Karpas-422 (cell line): ENCODE measurements around the gene MFSD1. TPM values are rescaled to one million over a fixed set of nuclear protein-coding genes. Genes with fewer than 3 reads are reported as not detected.
"Not testable (repeated sequence)": the region's sequence is repeated elsewhere in the genome, so short reads cannot be mapped to it uniquely, and the experiment has no call there.

Source experiments
- DNase-seq: peaks from one replicate; pipeline ENCODE4 v3.0.0-alpha.2; 2015
- H2AFZ ChIP-seq: fragments of 200-600 bp; sonication (generic); 2 replicates; pipeline ENCODE4 v1.6.1; 2014; ENCODE audit warnings: antibody characterized with exemption, low read length, mixed read lengths
- H3K27ac ChIP-seq: fragments of 200-600 bp; sonication (generic); 2 replicates; pipeline ENCODE4 v1.5.1; 2014; ENCODE audit warnings: mild to moderate bottlenecking, low read length, moderate library complexity
- H3K27me3 ChIP-seq: fragments of 200-600 bp; sonication (generic); 2 replicates; pipeline ENCODE4 v1.6.1; 2014; ENCODE audit warnings: low read length, mixed read lengths
- H3K36me3 ChIP-seq: fragments of 200-600 bp; sonication (generic); 2 replicates; pipeline ENCODE4 v1.6.1; 2014; ENCODE audit warnings: low read length, mixed read lengths; ENCODE audit not compliant: insufficient read depth
- H3K4me1 ChIP-seq: fragments of 200-600 bp; sonication (generic); 2 replicates; pipeline ENCODE4 v1.6.1; 2014; ENCODE audit warnings: mild to moderate bottlenecking, low read length, mixed read lengths
- H3K4me2 ChIP-seq: fragments of 200-600 bp; sonication (generic); 2 replicates; pipeline ENCODE4 v1.6.1; 2014; ENCODE audit warnings: low read length, low read depth, mild to moderate bottlenecking; ENCODE audit not compliant: poor library complexity, severe bottlenecking
- H3K4me3 ChIP-seq: fragments of 200-600 bp; sonication (generic); 2 replicates; pipeline ENCODE4 v1.5.1; 2014; ENCODE audit warnings: mild to moderate bottlenecking, antibody characterized with exemption, low read length, mixed read lengths
- H3K79me2 ChIP-seq: fragments of 200-600 bp; sonication (generic); 2 replicates; pipeline ENCODE4 v1.6.1; 2014; ENCODE audit warnings: mild to moderate bottlenecking, low read length, mixed read lengths
- H3K9ac ChIP-seq: fragments of 200-600 bp; sonication (generic); 2 replicates; pipeline ENCODE4 v1.6.0; 2014; ENCODE audit warnings: low read length
- H3K9me2 ChIP-seq: fragments of 200-600 bp; sonication (generic), shearing (Covaris generic); replicated peaks from 2 replicates; pipeline ENCODE4 v1.6.0; 2014; ENCODE audit warnings: mild to moderate bottlenecking, low read length, moderate library complexity; ENCODE audit not compliant: insufficient read depth
- H3K9me3 ChIP-seq: fragments of 300-700, 200-600 bp; sonication (generic); 2 replicates; pipeline ENCODE4 v1.6.1; 2014; ENCODE audit warnings: low read length, mixed read lengths
- H4K20me1 ChIP-seq: fragments of 200-600 bp; sonication (generic); 2 replicates; pipeline ENCODE4 v1.6.1; 2014; ENCODE audit warnings: mild to moderate bottlenecking, antibody characterized with exemption, low read length, low read depth; ENCODE audit not compliant: insufficient read depth
- total RNA-seq: library from RNA; depleted of rRNA; stranded (reverse); fragments of >200 nt; shearing (Covaris generic); gene quantifications from 2 replicates; pipeline ENCODE4 v1.2.3, GENCODE V29; 2014; ENCODE audit warnings: low replicate concordance

Gene MFSD1
- total RNA-seq, 1 experiment from 2014 or later: 114 TPM

- H4K20me1 ChIP-seq: no peaks in the 10 kb centered on the region
- H3K4me2 ChIP-seq: no peak overlapping the region
- H3K9ac ChIP-seq: no peak overlapping the region
- no peaks in the 10 kb centered on the region for H3K4me1 ChIP-seq
- H3K9me3 ChIP-seq: no peaks in the 10 kb centered on the region
- H3K9me2 ChIP-seq: no peaks in the 10 kb centered on the region
- H3K4me3 ChIP-seq: no peak overlapping the region
- no peaks in the 10 kb centered on the region for H3K36me3 ChIP-seq
- no peak for DNase-seq
- no peaks in the 10 kb centered on the region for H3K79me2 ChIP-seq
- no peaks in the 10 kb centered on the region for H3K27me3 ChIP-seq
- no peak overlapping the region for H2AFZ ChIP-seq
- H3K27ac ChIP-seq: no peak overlapping the region
Measured at GRCh38 chr3:158781849-158782248, 20.0 kb upstream of the MFSD1 start.

GRCh38 chr3:158782283-158782989, 19.4 kb upstream of the MFSD1 start:
- H3K9me3 ChIP-seq: no peaks in the 10 kb centered on the region
- no peak overlapping the region for H2AFZ ChIP-seq
- no peak overlapping the region for H3K4me3 ChIP-seq
- no peaks in the 10 kb centered on the region for H3K4me1 ChIP-seq
- no peaks in the 10 kb centered on the region for H3K79me2 ChIP-seq
- H4K20me1 ChIP-seq: no peaks in the 10 kb centered on the region
- no peaks in the 10 kb centered on the region for H3K27me3 ChIP-seq
- H3K9ac ChIP-seq: no peak overlapping the region
- no peak for DNase-seq
- H3K27ac ChIP-seq: no peak overlapping the region
- no peak overlapping the region for H3K4me2 ChIP-seq
- H3K9me2 ChIP-seq: no peaks in the 10 kb centered on the region
- no peaks in the 10 kb centered on the region for H3K36me3 ChIP-seq

- no peak overlapping the region for H2AFZ ChIP-seq
- H3K27ac ChIP-seq: no peak overlapping the region
- H3K27me3 ChIP-seq: no peaks in the 10 kb centered on the region
- no peaks in the 10 kb centered on the region for H3K79me2 ChIP-seq
- H3K9ac ChIP-seq: no peak overlapping the region
- no peaks in the 10 kb centered on the region for H4K20me1 ChIP-seq
- no peak for DNase-seq
- H3K4me2 ChIP-seq: no peak overlapping the region
- no peaks in the 10 kb centered on the region for H3K4me1 ChIP-seq
- H3K36me3 ChIP-seq: no peaks in the 10 kb centered on the region
- no peaks in the 10 kb centered on the region for H3K9me2 ChIP-seq
- H3K4me3 ChIP-seq: no peak overlapping the region
- no peaks in the 10 kb centered on the region for H3K9me3 ChIP-seq
Measured at GRCh38 chr3:158783051-158783450, 18.8 kb upstream of the MFSD1 start.

GRCh38 chr3:158785972-158786371, 15.9 kb upstream of the MFSD1 start:
- H3K4me2 ChIP-seq: no peak overlapping the region
- H3K27ac ChIP-seq: no peak overlapping the region
- H3K9ac ChIP-seq: no peak overlapping the region
- H3K27me3 ChIP-seq: no peaks in the 10 kb centered on the region
- H3K9me3 ChIP-seq: no peaks in the 10 kb centered on the region
- peaks cover 5% of the 10 kb centered on the region for H3K4me1 ChIP-seq
- no peaks in the 10 kb centered on the region for H3K9me2 ChIP-seq
- no peak overlapping the region for H3K4me3 ChIP-seq
- no peak for DNase-seq
- no peaks in the 10 kb centered on the region for H3K36me3 ChIP-seq
- no peaks in the 10 kb centered on the region for H3K79me2 ChIP-seq
- no peaks in the 10 kb centered on the region for H4K20me1 ChIP-seq
- H2AFZ ChIP-seq: no peak overlapping the region

- Histone ChIP-seq H3K27ac (no peak overlapping the region), H3K79me2 (no peaks in the 10 kb centered on the region), H3K9ac (no peak overlapping the region), H3K9me2 (no peaks in the 10 kb centered on the region), H2AFZ (no peak overlapping the region), H3K4me2 (no peak overlapping the region), H3K36me3 (no peaks in the 10 kb centered on the region), H3K4me3 (no peak overlapping the region), H3K9me3 (no peaks in the 10 kb centered on the region), H3K27me3 (no peaks in the 10 kb centered on the region), H4K20me1 (no peaks in the 10 kb centered on the region), H3K4me1 (peaks cover 10% of the 10 kb centered on the region)
- DNase-seq: no peak
Measured at GRCh38 chr3:158788446-158788845, 13.4 kb upstream of the MFSD1 start.

GRCh38 chr3:158789592-158789991, 12.3 kb upstream of the MFSD1 start:
- Histone ChIP-seq H3K9me3 (no peaks in the 10 kb centered on the region), H3K36me3 (no peaks in the 10 kb centered on the region), H3K4me3 (no peak overlapping the region), H3K4me2 (no peak overlapping the region), H3K9me2 (no peaks in the 10 kb centered on the region), H2AFZ (no peak overlapping the region), H3K9ac (no peak overlapping the region), H3K79me2 (no peaks in the 10 kb centered on the region), H4K20me1 (no peaks in the 10 kb centered on the region), H3K4me1 (peaks cover 10% of the 10 kb centered on the region), H3K27me3 (no peaks in the 10 kb centered on the region), H3K27ac (no peak overlapping the region)
- peak; percentile 58 for DNase-seq

- Histone ChIP-seq H3K9me3 (no peaks in the 10 kb centered on the region), H3K4me1 (peaks cover 10% of the 10 kb centered on the region), H3K27me3 (no peaks in the 10 kb centered on the region), H3K9ac (peak overlapping the region; percentile 28), H3K79me2 (no peaks in the 10 kb centered on the region), H3K36me3 (no peaks in the 10 kb centered on the region), H2AFZ (peak overlapping the region; percentile 11; the same call in 1 of the 2 replicates), H3K4me2 (peak overlapping the region; percentile 66), H3K9me2 (no peaks in the 10 kb centered on the region), H3K27ac (no peak overlapping the region), H3K4me3 (peak overlapping the region; percentile 38), H4K20me1 (no peaks in the 10 kb centered on the region)
- DNase-seq: peak; percentile 91
Measured at GRCh38 chr3:158790901-158791589, 10.8 kb upstream of the MFSD1 start.

GRCh38 chr3:158791590-158791920, 10.3 kb upstream of the MFSD1 start:
- Histone ChIP-seq H3K4me2 (peak overlapping the region; percentile 66), H3K4me3 (peak overlapping the region; percentile 38; the same call in 1 of the 2 replicates), H2AFZ (peak overlapping the region; percentile 11; the same call in 1 of the 2 replicates)
- not testable (repeated sequence) for H3K36me3 ChIP-seq, H3K27ac ChIP-seq, H3K79me2 ChIP-seq, H3K4me1 ChIP-seq, H3K9me3 ChIP-seq, DNase-seq, H4K20me1 ChIP-seq, H3K27me3 ChIP-seq, H3K9me2 ChIP-seq, H3K9ac ChIP-seq
